Vagina (tissue), 2 donors: ENCODE results near the gene DNAH8.

Source experiments
- CTCF ChIP-seq, 3 experiments: fragments of 450-650 bp in 2 of 3; fragments of 200-600 bp in 1 of 3; sonication (generic) in 1 of 3; IDR thresholded peaks; one replicate each; pipeline ENCODE4 v1.5.1; 2017 to 2019; ENCODE audit warnings: antibody characterized with exemption in 3 of 3, mild to moderate bottlenecking in 2 of 3, moderate library complexity in 2 of 3
- POLR2A ChIP-seq, 2 donors: fragments of 450-650 bp; IDR thresholded peaks; one replicate each; pipeline ENCODE4 v1.6.1; 2017; ENCODE audit warnings: antibody characterized with exemption in 2 of 2, mild to moderate bottlenecking in 2 of 2, moderate library complexity in 2 of 2

- TF ChIP-seq CTCF (IDR thresholded peaks at IDR 0.05) (no peak), POLR2A (IDR thresholded peaks at IDR 0.05) (no peak)
Measured at GRCh38 chr6:38846844-38847243, 131.7 kb downstream of the DNAH8 start.
